Effector CD4-positive, alpha-beta T cell (primary cell): ENCODE data around the gene PODXL2.
"Not testable (repeated sequence)": the region's sequence is repeated elsewhere in the genome, so short reads cannot be mapped to it uniquely, and the experiment has no call there.

Experiments
- DNase-seq: peaks from one replicate; pipeline ENCODE4 v3.0.0-alpha.2; 2020

PODXL2 gene

DNA sequence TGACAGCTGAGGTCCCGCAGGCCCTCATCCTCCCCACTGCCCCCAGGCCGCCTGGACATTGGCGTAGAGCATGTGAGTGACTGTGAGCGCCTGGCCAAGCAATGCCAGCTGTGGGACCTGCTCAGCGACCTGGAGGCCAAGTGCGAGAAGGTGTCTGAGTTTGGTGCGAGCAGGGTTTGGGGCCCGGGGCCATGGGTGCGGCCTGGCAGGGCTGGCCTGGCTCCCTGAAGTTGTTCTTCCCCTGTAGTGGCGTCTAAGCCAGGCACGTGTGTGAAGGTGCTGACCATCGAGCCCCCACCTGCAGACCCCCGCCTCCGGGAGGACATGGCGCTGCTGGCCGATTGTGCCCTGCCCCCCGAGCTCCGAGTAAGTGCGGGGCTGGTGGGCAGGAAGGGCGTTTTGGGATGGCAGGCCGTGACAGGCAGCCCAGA is 48.0 kb downstream of the PODXL2 start:
- no peak for DNase-seq

DNA sequence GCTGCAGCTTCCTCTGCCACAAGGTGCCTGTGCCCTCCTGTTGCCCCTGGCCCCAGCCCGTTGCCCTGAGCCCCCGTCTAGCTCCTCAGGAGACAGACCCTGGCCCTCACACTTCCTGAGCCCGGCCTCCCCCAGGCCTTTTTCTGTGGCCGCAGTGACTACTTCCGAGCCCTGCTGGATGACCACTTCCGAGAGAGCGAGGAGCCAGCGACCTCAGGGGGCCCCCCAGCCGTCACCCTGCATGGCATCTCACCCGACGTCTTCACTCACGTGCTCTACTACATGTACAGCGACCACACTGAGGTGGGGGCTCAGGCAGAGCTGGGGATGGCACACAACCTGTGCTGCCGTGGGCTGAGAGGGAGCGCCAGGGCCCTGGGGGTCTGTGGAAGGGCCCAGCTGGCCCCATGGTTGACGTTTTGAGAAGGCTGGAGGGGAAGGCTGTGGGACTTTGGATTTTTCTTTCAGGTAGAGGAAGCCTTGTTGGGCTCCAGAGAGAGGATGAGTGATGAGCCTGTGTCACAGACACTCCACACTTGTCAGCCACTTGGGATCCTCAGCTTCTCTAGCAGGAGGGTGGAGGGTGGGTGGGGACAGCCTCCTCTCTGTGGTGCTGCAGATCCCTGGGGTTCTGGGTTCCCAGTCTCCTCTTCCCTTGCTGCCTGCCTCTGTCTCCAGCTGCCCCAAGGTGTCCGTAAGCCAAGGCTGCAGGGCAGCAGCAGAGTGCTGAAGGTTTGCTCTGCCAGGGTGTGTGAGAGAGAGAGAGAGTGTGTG is 48.7 kb downstream of the PODXL2 start:
- no peak for DNase-seq

DNA sequence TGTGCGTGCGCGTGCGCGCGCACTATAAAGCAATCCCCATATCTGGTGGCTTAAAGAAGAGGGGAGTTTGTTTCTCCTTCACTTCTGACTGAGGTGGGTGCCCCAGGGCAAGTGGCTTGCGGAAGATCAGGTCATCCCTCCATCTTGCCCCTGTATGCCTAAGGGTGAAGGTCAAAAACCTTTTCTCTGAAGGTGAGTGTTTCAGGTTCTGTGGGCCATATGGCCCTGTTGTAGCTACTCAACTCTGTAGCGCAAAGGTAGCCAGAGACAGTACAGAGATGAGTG is 49.3 kb downstream of the PODXL2 start:
- no peak for DNase-seq

DNA sequence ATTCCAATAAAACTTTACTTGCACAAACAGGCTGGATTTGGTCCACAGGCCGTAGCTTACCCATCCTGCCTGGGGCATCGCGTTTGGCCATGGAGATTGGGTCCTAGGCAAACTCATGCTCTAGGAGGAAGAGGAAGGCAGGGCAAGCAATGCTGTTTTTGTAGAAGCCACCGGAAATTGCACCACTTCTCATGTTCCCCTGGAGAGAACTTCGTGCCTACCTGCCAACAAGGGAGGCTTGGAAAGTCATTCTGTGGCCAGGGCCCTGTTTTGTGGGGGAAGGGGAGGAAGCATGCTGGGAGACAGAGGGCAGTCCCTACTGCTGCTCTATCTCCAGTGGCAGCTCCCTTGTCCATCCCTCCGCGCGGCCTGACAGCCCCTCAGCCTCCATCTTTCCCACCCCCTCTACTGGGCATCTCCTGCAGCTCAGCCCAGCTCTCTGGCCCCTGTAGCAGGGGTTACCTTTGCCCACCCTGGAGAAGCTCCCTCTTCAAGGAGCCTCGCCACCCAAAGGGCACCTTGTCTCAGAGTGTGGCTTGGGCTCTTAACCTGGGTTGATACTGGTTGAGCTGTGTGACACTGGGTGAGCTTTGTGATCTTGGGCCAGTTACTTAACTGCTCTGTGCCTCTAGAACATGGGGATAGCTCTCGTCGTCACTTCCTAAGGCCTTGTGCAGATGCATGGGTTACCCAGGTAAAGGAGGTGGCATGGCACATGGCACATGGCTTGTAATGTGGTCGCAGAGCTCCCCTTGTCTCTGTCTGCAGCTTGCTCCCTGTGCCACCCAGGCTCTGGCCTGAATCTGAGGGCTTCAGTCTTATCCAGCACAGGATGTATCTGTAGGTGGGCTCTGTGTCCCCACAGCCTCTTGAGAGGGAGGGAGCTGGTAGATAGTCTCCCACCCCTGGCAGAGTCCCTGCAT is 49.9 kb downstream of the PODXL2 start:
- no peak for DNase-seq

DNA sequence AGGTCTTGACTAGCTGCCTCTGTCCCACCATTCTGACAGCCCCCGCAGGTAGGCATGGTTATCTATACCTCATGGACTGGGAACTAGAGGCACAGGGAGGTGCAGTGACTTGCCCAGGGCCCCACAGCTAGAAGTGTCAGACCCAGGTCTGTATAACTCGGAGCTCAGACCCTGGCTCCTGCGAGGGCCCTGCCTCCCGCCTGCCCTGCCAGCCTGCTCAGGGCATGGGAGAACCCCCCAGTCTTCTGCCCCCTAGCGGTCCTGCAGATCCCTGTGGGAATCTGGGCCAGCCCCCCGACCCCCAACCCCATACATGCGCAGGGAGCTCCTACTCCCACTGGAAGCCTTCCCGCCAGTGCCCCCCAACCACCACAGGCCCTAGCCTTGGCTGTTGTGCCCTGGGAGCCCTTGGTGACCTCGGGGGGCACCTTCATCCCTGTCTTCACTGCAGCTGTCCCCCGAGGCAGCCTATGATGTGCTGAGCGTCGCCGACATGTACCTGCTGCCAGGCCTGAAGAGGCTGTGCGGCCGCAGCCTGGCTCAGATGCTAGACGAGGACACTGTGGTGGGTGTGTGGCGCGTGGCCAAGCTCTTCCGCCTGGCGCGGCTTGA is 50.7 kb downstream of the PODXL2 start:
- no peak for DNase-seq

DNA sequence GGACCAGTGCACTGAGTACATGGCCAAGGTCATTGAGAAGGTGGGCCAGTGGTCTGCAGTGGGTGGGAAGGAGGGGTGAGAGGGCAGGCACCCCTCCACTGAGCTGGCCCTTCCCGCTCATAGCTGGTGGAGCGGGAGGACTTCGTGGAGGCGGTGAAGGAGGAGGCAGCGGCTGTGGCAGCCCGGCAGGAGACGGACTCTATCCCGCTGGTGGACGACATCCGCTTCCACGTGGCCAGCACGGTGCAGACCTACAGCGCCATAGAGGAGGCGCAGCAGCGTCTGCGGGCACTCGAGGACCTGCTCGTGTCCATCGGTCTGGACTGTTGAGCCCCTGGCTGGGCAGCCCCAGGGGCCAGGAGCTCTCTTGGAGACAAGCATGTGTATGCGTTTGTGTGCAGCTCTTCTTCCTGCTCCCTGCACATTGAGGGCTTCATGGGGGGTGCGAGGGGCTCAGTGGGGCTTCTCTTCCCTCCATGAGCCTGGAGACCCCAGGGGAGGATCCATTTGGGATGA is 51.2 kb downstream of the PODXL2 start:
- no peak for DNase-seq

DNA sequence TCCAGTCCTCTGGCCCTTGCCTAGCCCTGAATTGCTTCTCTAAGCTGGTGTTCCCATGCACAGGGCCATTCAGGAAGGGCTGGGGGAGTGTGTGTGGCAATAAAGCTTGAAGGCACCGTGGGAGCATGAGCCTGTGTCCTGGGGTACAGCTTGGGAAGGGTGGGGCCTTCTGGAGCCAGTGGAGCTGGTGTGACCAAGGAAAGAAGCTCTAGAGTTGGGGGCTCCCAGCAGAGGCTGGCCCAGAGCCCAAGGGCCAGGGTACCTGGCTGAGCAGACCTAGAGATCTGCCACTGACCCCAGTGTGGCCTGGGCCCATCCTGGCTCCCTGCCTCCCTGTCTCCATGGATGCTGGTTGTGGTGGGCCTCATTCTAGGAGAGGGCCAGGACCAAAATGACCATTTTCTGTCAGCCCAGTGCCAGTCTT is 51.8 kb downstream of the PODXL2 start:
- DNase-seq = no peak

DNA sequence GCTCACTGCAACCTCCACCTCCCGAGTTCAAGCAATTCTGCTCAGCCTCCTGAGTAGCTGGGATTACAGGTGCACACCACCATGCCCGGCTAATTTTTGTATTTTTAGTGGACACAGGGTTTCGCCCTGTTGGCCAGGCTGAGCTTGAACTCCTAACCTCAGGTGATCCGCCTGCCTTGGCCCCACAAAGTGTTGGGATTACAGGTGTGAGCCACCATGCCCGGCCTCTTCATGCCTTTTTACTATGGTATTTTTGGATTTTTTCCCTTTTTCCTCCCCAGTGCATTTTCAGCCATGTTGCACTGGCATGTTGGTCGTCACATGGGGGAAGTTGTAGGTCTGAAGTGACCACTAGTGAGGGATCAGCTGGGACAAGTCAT is 53.2 kb downstream of the PODXL2 start:
- DNase-seq = not testable (repeated sequence)

DNA sequence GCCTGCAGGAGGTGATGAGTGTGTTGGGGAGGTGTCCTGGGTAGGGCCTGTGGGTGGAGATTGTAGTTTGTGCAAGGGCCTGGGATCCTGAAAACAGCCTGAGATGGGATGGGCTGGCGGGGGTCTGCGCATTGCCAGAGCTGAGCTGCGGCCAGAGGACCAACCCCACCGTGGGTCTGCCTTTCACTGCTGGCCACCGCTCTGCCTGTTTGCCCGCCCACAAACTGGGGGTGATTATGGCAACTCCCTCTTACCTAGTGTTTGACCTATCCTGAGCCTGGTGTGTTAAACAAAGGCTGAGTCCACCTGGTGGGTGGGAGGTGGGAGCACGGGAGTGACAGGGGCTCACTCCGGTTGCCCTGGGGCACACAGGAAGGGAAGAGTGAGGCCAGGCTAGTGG is 53.6 kb downstream of the PODXL2 start:
- DNase-seq = no peak

DNA sequence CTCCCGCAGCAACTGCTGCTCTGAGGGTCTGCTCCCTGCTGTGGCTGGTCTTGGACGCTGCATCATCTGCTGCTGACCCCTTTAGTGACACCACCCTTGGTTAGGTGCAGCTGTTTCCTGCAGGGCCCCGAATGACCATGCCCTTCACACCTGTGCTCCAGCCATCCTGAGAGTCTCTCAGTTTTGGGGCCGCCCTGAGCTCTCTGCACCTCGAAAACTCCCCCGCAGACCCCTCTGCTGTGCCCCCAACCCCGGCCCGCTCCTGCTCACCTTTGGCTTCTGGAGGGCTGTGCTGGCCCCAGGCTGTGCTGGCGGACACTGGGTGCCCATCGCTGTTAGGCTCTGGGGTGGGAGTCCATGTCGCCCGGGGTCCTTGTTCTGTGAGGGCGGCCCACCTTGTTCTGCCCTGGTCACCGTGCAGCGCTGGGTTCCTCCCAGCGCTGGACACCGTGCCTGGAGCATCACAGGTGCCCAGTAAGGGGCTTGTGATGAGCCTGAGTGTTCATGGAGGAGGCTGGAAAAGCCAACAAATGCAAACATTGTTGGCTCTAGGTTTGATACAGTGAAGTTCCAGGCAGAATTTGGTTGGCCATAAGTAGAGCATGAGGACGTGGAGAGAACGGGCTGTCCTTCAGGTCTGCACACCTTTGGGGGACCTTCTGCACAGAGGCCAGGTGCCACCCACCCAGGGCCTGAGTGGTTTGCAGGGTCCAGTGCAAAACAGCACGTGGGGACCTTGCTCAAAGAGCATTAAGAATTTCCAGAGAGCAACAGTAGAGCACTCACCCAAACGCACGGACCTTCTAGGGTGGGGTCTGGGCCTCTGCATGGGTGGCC is 56.1 kb downstream of the PODXL2 start:
- no peak for DNase-seq

DNA sequence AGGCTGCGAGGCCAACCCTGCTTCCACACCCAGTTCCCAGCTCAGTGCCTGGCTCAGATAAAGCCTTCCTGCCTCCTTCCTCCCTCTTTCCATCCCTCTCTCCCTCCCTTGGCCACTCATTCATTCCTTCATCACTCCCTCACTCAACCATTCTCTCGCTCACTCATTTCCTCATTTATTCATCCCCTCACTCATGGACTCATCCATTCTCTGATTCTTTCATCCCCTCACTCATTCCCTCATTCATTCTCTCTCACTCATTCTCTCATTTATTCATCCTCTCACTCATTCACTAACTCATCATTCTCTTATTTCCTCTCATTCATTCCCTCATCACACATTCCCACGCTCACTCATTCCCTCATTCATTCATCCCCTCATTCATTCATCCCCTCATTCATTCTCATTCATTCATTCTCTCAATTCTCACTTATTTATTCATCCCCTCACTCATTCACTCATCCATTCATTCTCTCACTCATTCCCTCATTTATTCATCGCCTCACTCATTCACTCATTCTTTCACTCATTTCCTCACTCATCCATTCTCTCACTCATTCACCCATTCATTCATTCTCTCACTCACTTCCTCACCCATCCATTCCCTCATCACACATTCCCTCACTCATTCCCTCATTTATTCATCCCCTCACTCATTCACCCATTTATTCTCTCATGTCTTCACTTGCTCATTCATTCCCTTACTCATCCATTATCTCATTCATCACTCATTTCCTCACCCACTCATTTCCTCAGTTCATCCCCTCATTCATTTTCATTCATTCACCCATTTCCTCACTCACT is 56.9 kb downstream of the PODXL2 start:
- DNase-seq = no peak

DNA sequence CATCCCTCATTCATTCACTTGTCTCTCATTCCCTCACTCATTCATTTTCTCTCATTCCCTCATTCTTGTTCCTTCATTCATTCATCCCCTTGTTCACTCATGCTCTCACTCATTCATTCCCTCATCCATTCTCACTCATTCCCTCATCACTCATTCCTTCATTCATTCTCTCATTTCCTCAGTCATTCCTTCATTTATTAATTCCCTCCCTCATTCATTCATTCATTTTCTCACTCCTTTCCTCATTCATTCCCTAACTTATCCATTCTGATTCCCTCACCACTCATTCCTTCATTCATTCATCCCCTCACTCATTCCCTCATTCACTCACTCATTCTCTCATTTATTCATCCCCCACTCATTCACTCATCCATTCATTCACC is 57.5 kb downstream of the PODXL2 start:
- DNase-seq = no peak

DNA sequence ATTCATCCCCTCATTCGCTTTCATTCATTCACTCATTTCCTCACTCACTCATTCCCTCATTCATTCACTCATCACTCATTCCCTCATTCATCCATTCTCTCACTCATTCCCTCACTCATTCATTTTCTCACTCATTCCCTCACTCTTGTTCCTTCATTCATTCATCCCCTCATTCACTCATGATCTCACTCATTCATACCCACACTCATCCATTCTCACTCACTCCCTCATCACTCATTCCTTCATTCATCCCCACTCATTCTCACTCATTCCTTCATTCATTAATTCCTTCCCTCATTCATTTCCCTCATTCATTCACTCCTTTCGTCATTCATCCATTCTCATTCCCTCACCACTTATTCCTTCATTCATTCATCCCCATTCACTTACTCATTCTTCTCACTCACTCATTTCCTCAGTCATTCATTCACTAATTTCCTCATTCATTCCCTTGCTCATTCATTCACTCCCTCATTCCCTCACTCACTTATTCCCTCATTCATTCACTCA is 58.3 kb downstream of the PODXL2 start:
- no peak for DNase-seq

DNA sequence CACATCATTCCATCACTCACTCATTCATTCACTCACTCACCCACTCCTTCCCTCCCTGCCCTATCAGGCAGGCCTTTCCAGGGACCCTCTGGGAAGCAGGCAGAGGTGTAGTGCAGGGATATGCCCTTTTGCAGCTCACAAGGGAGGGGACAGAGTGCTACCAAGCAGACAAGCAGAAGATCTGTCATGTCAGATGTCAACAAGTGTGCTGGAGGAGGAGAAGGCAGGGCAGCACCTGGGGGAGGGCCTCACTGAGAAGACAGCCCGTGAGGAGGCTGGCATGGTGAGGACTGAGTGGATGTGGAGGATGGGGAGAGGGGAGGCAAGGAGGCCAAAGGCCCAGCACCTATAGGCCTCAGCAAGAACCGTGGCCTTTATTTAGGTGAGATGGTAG is 59.0 kb downstream of the PODXL2 start:
- no peak for DNase-seq

DNA sequence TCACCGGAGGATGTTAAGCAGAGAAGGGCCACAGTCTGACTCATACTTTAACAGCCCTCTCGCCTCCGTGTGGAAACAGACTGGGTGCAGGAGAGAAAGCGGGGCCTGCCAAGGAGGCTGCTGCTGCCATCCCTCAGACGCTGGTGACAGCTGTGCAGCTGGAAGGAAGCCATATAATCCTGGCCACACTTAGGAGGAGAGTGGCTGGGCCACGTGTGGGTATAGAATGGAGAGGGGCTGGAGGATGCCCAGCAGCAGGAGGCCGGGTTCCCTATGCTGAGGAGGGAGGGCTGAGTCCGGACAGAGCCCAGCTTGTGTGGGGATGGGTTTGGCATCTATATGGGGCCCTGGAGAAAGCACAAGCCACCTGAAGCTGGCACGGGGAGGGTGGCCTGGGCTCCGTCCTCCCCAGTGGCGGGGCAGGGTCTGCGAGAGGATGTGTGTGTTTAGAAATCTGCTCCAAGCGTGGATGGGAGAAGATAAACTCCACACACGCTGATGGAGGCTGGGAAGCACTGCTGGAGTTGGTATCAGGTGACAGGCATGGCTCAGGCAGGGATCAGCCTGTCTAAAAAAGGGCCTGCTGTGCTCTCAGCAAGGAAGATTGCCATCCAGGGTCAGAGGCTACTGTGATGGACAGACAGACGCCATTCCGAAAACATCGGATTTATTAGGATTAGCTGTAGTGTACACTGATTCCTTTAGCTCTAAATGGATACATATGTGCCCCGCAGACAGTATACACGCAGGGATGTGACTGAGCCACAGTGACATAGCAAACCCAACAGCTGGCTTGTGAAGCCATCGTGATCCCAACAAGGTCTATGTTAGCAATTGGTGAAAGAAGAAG is 59.7 kb downstream of the PODXL2 start:
- no peak for DNase-seq

DNA sequence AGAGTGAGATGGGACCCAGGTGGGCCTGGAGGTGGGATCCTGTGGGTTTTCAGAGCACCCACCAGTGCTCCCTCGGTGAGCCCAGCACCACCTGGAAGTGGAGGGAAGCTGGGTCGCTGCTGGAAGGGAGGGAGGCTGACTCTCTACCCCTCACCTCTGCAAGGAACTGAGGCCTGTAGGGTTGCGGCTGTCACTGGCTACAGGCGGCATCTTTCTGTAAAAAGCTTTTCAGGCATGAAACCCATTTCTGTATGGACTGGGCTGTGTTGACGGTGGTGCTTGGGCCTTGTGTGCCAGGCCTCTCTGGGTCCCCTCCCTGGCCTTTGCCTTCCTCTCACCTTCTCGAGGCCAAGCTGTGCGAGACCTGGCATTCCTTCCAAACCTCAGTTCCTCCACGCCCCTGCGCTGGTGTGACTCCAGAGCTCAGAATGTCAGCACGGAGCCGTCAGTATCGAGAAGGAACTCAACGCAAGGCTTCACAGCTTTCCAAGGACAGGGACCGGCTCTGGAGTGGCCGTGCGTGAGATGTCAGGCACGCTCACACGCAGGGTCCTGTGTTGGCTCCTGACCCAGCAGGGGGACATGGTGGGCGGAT is 60.4 kb downstream of the PODXL2 start:
- DNase-seq = no peak

DNA sequence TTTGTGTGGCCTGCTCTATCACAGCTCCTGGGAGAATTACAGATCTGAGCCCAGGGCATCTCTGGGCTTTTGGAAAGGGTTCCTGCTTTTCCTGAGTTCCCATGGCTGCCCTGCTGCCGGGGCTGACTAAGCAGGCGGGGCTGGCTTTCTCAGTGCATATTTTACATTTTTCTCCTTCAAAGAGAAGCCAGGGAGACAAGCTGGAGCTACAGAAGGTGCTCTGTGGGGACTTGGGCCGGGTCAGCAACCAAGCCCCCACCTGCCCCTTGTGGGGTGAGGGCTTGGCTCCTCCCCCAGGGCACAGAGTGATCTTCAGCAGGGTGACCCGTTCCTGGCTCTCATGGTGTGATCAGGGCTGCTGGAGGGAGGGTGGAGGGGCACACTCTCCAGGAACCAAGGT is 61.1 kb downstream of the PODXL2 start:
- DNase-seq = no peak

DNA sequence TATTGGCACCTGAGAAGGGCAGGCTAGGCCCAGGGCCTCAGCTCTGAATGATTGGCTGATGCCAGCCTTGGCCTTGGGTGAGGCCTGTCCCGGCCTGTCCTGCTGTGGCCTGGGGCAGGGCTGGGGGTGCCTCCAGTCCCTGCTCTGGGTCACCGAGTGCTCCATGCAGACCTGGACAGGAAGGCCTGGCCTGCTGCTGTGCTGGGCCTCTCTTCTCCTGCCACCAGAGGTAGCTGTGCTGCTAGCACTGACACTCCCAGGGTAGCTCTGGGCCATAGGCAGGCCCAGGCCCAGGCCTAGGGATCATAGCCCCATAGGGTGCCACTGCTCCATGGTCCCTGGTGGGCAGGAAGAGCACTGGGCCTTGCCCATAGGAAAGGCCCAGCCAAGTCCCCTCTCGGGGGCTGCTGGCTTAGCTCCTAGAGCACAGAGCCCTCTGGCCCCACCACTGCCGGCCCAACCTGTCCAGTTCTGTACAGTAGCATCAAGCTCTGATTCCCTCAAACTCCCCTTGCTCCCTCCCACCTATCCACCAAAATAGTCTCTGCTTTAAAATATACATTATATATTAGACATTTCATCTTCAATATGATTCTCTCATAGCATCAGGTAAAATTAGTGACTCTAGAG is 62.0 kb downstream of the PODXL2 start:
- no peak for DNase-seq

DNA sequence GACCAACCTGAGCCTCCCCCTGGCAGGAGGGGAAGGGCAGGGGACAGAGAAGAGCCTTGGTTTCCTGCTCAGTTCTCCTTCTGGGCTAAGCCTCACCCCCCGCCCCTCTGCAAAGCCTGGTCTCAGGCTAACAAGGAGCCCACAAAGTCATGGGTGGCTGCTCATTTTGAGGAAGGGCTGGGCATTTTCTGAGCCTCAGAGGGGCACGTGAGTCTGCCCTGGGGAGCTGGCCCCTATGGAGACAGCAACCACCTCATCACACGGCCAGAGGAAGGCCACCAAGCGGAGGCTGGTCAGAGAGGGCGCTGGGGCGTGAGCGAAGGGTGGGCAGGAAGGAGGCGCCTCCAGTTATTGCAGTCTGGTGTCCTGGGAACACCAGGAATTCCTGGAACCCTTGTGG is 62.5 kb downstream of the PODXL2 start:
- DNase-seq = no peak

DNA sequence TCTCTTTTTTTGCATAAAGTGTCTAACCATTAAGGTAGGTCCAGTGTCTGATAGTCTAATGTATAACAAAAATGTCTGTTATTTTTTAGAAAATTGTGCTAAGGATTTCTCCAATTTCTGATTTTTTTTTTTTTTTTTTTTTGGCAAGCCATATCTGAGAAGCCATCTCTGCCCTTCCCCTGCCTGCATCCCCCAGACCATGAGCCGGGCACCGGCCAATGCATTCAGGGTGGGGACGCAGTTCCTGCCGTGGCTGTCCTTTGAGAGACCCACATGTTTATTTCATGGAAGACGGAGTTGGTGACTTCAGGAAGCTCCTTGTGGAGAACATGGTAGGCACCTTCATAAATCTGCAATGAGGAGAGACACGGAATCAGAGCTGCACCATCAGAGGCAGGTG is 63.0 kb downstream of the PODXL2 start:
- no peak for DNase-seq
